ENCODE measurements around the gene YIF1A. TPM values are rescaled to one million over a fixed set of nuclear protein-coding genes. Genes with fewer than 3 reads are reported as not detected.

The YIF1A gene
- total and polyA plus RNA-seq, 2 of the 4 experiments (the other 2 are of a cell fraction): 128 to 207 TPM

GRCh38 chr11:66262191-66262590, 26.8 kb downstream of the YIF1A start:
- no peak overlapping the region for H3K27ac ChIP-seq (ENCODE audit: insufficient read depth, low read length)
- H3K4me2 ChIP-seq (ENCODE audit: low read depth, low read length): no peak overlapping the region
- no peak overlapping the region for H4K91ac ChIP-seq (ENCODE audit: insufficient read depth, low read depth, low read length)
- ChIA-PET POLR2A (ENCODE audit: unreplicated experiment) (no interaction called here), CTCF (no interaction called here)
- no peak overlapping the region for H2AFZ ChIP-seq (replicated peaks; ENCODE audit: low read length, poor library complexity)
- H3K9me3 ChIP-seq (ENCODE audit: control insufficient read depth, insufficient read depth, low read length): no peaks in the 10 kb centered on the region
- H3K9me1 ChIP-seq (ENCODE audit: insufficient read depth, low read length): no peaks in the 10 kb centered on the region; the same call in 1 of the 2 replicates
- H3K23ac ChIP-seq (ENCODE audit: low read depth, low read length): no peak overlapping the region
- in situ Hi-C loops (cut with MboI; ENCODE audit: low sequenced_read_pairs): no loop called here
- H2BK120ac ChIP-seq (ENCODE audit: low read depth, low read length): no peak overlapping the region
- TF ChIP-seq RCOR1 (IDR thresholded peaks at IDR 0.05; ENCODE audit: insufficient replicate concordance, low read length): no peak
- TF ChIP-seq NFE2L2 (IDR thresholded peaks at IDR 0.05; ENCODE audit: low read depth, low read length): no peak
- no peak for TF ChIP-seq SMC3 (IDR thresholded peaks at IDR 0.05; ENCODE audit: low read depth, low read length)
- TF ChIP-seq FOS (IDR thresholded peaks at IDR 0.05; ENCODE audit: low read depth, low read length): no peak
- no peak for TF ChIP-seq RAD21 (IDR thresholded peaks at IDR 0.05; ENCODE audit: low read length)
- no peak for TF ChIP-seq CHD1 (IDR thresholded peaks at IDR 0.05; ENCODE audit: low read depth, low read length)
- TF ChIP-seq CEBPB (IDR thresholded peaks at IDR 0.05; ENCODE audit: low read depth, low read length): no peak
- no peak for TF ChIP-seq USF2 (IDR thresholded peaks at IDR 0.05; ENCODE audit: low read depth, low read length)
- TF ChIP-seq CTCF (conservative IDR thresholded peaks at IDR 0.05; ENCODE audit: low read depth, low read length): no peak
- TF ChIP-seq ELK1 (IDR thresholded peaks at IDR 0.05; ENCODE audit: borderline replicate concordance, low read depth, low read length): no peak
- TF ChIP-seq BHLHE40 (IDR thresholded peaks at IDR 0.05; ENCODE audit: low read depth, low read length): no peak
- TF ChIP-seq POLR2A (IDR thresholded peaks at IDR 0.05; ENCODE audit: low read depth, low read length): no peak
- TF ChIP-seq RFX5 (IDR thresholded peaks at IDR 0.05; ENCODE audit: low read depth, low read length): no peak
- no peak for TF ChIP-seq MAFK (IDR thresholded peaks at IDR 0.05; ENCODE audit: low read depth, low read length)
- no peak for TF ChIP-seq MXI1 (IDR thresholded peaks at IDR 0.05; ENCODE audit: borderline replicate concordance, low read depth, low read length)
- TF ChIP-seq MAZ (IDR thresholded peaks at IDR 0.05; ENCODE audit: borderline replicate concordance, low read depth, low read length): no peak
- no peak overlapping the region for H2BK20ac ChIP-seq (ENCODE audit: low read depth, low read length)
- H3K4me1 ChIP-seq (ENCODE audit: control insufficient read depth, insufficient read depth, low read length): peaks cover 8% of the 10 kb centered on the region; the same call in 1 of the 2 replicates
- peaks cover 23 to 53% of the 10 kb centered on the region in 2 experiments for H3K79me1 ChIP-seq (ENCODE audit: low read depth in 1 of 2, low read length in 2 of 2)
- no CpG with 5 or more reads among the region's 5 CpGs for WGBS, 2 experiments (ENCODE audit: extremely low coverage in 2 of 2, insufficient read length in 1 of 2)
- H3K36me3 ChIP-seq (ENCODE audit: control insufficient read depth, insufficient read depth, low read length): peaks cover 50% of the 10 kb centered on the region
- H3K9ac ChIP-seq (ENCODE audit: low read depth, low read length): no peak overlapping the region
- H2BK5ac ChIP-seq (ENCODE audit: low read depth, low read length, poor library complexity, severe bottlenecking): no peak overlapping the region
- no peak overlapping the region for H2AK5ac ChIP-seq (ENCODE audit: low read depth, low read length)
- dilution Hi-C loops (cut with HindIII; ENCODE audit: low sequenced_read_pairs, unreplicated experiment): no loop called here
- intact Hi-C loops (cut with micrococcal nuclease): no loop called here
- no peak overlapping the region for H2BK15ac ChIP-seq (ENCODE audit: low read depth, low read length)
- no peaks in the 10 kb centered on the region for H3K27me3 ChIP-seq (ENCODE audit: control insufficient read depth, insufficient read depth, low read length)
- DNase-seq (no peak), ATAC-seq (ENCODE audit: low read depth) (no peak)
- H4K5ac ChIP-seq (ENCODE audit: low read depth, low read length): no peak overlapping the region
- H3K4me3 ChIP-seq (ENCODE audit: insufficient read depth, low read depth, low read length): no peak overlapping the region
- no peak overlapping the region for H2AK9ac ChIP-seq (replicated peaks; ENCODE audit: low read depth, low read length, poor library complexity)
- no peak overlapping the region for H3K18ac ChIP-seq (ENCODE audit: low read depth, low read length)
- H3K4ac ChIP-seq (ENCODE audit: low read depth, low read length): no peak overlapping the region
- H4K8ac ChIP-seq (ENCODE audit: low read depth in 2 of 2, low read length in 2 of 2): no peak overlapping the region
- BruUV-seq (replicated peaks): no TSS peak
- no peak overlapping the region for H3K56ac ChIP-seq (ENCODE audit: extremely low read depth, insufficient read depth, low read length)
- H3K14ac ChIP-seq (replicated peaks; ENCODE audit: low read depth, low read length): no peak overlapping the region
- H4K20me1 ChIP-seq (ENCODE audit: insufficient read depth, low read length): peaks cover 24% of the 10 kb centered on the region
